Fibroblast of lung (primary cell): ENCODE measurements around the gene CYP19A1. TPM values are rescaled to one million over a fixed set of nuclear protein-coding genes. Genes with fewer than 3 reads are reported as not detected.

Source experiments
- DNase-seq, 2 donors: peaks; one replicate each; pipeline versions ENCODE4 v3.0.0 to v3.0.0-alpha.2; 2010; ENCODE audit warnings: low read depth in 2 of 2
- H2AFZ ChIP-seq: 2 replicates; pipeline ENCODE4 v1.5.1; 2012; ENCODE audit warnings: low read length, control low read depth, inconsistent platforms
- H3K27ac ChIP-seq: 2 replicates; pipeline ENCODE4 v1.5.1; 2011; ENCODE audit warnings: low read length, control low read depth; ENCODE audit not compliant: insufficient read depth
- H3K27me3 ChIP-seq: 2 replicates; pipeline ENCODE4 v1.5.1; 2011; ENCODE audit warnings: mild to moderate bottlenecking, low read length; ENCODE audit not compliant: control insufficient read depth, insufficient read depth
- H3K36me3 ChIP-seq: 2 replicates; pipeline ENCODE4 v1.5.1; 2011; ENCODE audit warnings: low read length; ENCODE audit not compliant: control insufficient read depth, insufficient read depth
- H3K4me1 ChIP-seq: 2 replicates; pipeline ENCODE4 v1.5.1; 2011; ENCODE audit warnings: low read length; ENCODE audit not compliant: control insufficient read depth, insufficient read depth; ENCODE audit errors: extremely low read depth
- H3K4me2 ChIP-seq: 2 replicates; pipeline ENCODE4 v1.5.1; 2011; ENCODE audit warnings: low read length, control low read depth; ENCODE audit not compliant: insufficient read depth; ENCODE audit errors: extremely low read depth
- H3K4me3 ChIP-seq, 4 experiments: fragments of 200-600 bp in 1 of 4; sonication (generic) in 1 of 4; replicated peaks in 1 of 4; 2 replicates each; pipeline ENCODE4 v1.5.1; 2011 to 2016; ENCODE audit warnings: low read length in 4 of 4, low read depth in 3 of 4, mild to moderate bottlenecking in 3 of 4, control low read depth in 2 of 4, inconsistent platforms in 1 of 4, mixed read lengths in 1 of 4; ENCODE audit not compliant: insufficient read depth in 1 of 4; ENCODE audit errors: control extremely low read depth in 1 of 4
- H3K79me2 ChIP-seq: 2 replicates; pipeline ENCODE4 v1.5.1; 2012; ENCODE audit warnings: mild to moderate bottlenecking, low read length, inconsistent platforms; ENCODE audit not compliant: control insufficient read depth, insufficient read depth
- H3K9ac ChIP-seq: 2 replicates; pipeline ENCODE4 v1.5.1; 2011; ENCODE audit warnings: mild to moderate bottlenecking, low read length, control low read depth; ENCODE audit not compliant: insufficient read depth
- H3K9me3 ChIP-seq: 2 replicates; pipeline ENCODE4 v1.5.1; 2012; ENCODE audit warnings: low read depth, low read length; ENCODE audit not compliant: control insufficient read depth, insufficient read depth
- H4K20me1 ChIP-seq: 2 replicates; pipeline ENCODE4 v1.5.1; 2011; ENCODE audit warnings: low read length; ENCODE audit not compliant: control insufficient read depth, insufficient read depth; ENCODE audit errors: extremely low read depth
- CTCF ChIP-seq, 2 donors: IDR thresholded peaks in 1 of 2; conservative IDR thresholded peaks in 1 of 2; 1 replicate in 1 of 2; 2 replicates in 1 of 2; pipeline ENCODE4 v1.5.1; 2011 to 2012; ENCODE audit warnings: low read length in 2 of 2, control low read depth in 1 of 2, inconsistent platforms in 1 of 2, low read depth in 1 of 2, mild to moderate bottlenecking in 1 of 2
- EZH2 ChIP-seq: IDR thresholded peaks from 2 replicates; pipeline ENCODE4 v1.5.1; 2012; ENCODE audit warnings: low read length, control low read depth, mild to moderate bottlenecking; ENCODE audit errors: missing control alignments
- polyA plus RNA-seq, 2 donors: library from polyadenylated mRNA; depleted of rRNA in 1 of 2; stranded (reverse) in 1 of 2; unstranded in 1 of 2; fragments of >200 nt; gene quantifications; 2 replicates each; pipeline ENCODE4 v1.2.1, GENCODE V29; 2011 to 2012; ENCODE audit warnings: missing spikeins in 1 of 2
- total RNA-seq: library from RNA; depleted of rRNA; stranded (reverse); fragments of >200 nt; gene quantifications from 2 replicates; pipeline ENCODE4 v1.2.1, GENCODE V29; 2014

CYP19A1 gene
- total and polyA plus RNA-seq, 2 donors (not counting 1 experiment from before 2014, with no cell fraction given) = 0.16 to 2.3 TPM

GRCh38 chr15:51181221-51181620 lies 157.2 kb downstream of the CYP19A1 start:
- H2AFZ ChIP-seq = no peak overlapping the region
- TF ChIP-seq EZH2 = no peak
- TF ChIP-seq CTCF (conservative IDR thresholded peaks at IDR 0.05 in 1 of 2, IDR thresholded peaks at IDR 0.05 in 1 of 2; ENCODE audit: low read depth in 1 of 2, low read length in 2 of 2) = no peak
- no peak overlapping the region for H3K27ac ChIP-seq
- H3K4me3 ChIP-seq = no peak overlapping the region
- no peak for DNase-seq
- H3K4me2 ChIP-seq = no peak overlapping the region
- H3K9ac ChIP-seq = no peak overlapping the region
- H3K27me3 ChIP-seq = peaks cover 17% of the 10 kb centered on the region
- H3K36me3 ChIP-seq = no peaks in the 10 kb centered on the region
- H3K4me1 ChIP-seq = no peaks in the 10 kb centered on the region
- H3K79me2 ChIP-seq = no peaks in the 10 kb centered on the region
- H4K20me1 ChIP-seq = no peaks in the 10 kb centered on the region
- no peaks in the 10 kb centered on the region for H3K9me3 ChIP-seq

- H3K36me3 ChIP-seq = no peaks in the 10 kb centered on the region
- no peak overlapping the region for H3K4me2 ChIP-seq
- no peaks in the 10 kb centered on the region for H3K79me2 ChIP-seq
- H3K27ac ChIP-seq = no peak overlapping the region
- H3K4me3 ChIP-seq = no peak overlapping the region
- H2AFZ ChIP-seq = no peak overlapping the region
- no peak for TF ChIP-seq CTCF (conservative IDR thresholded peaks at IDR 0.05 in 1 of 2, IDR thresholded peaks at IDR 0.05 in 1 of 2; ENCODE audit: low read depth in 1 of 2, low read length in 2 of 2)
- no peak for TF ChIP-seq EZH2
- H3K27me3 ChIP-seq = peaks cover 13% of the 10 kb centered on the region
- H4K20me1 ChIP-seq = no peaks in the 10 kb centered on the region
- no peaks in the 10 kb centered on the region for H3K4me1 ChIP-seq
- H3K9ac ChIP-seq = no peak overlapping the region
- no peak for DNase-seq
- H3K9me3 ChIP-seq = no peaks in the 10 kb centered on the region
These were observed 157.9 kb downstream of the CYP19A1 start for GRCh38 chr15:51180534-51180933.

- Histone ChIP-seq H3K27me3 (peaks cover 11% of the 10 kb centered on the region), H3K9me3 (no peaks in the 10 kb centered on the region), H3K4me3 (no peak overlapping the region), H3K27ac (no peak overlapping the region), H4K20me1 (no peaks in the 10 kb centered on the region), H3K9ac (no peak overlapping the region), H3K4me1 (no peaks in the 10 kb centered on the region), H2AFZ (no peak overlapping the region), H3K4me2 (no peak overlapping the region), H3K79me2 (no peaks in the 10 kb centered on the region), H3K36me3 (no peaks in the 10 kb centered on the region)
- no peak for TF ChIP-seq EZH2
- TF ChIP-seq CTCF (conservative IDR thresholded peaks at IDR 0.05 in 1 of 2, IDR thresholded peaks at IDR 0.05 in 1 of 2; ENCODE audit: low read depth in 1 of 2, low read length in 2 of 2) = no peak
- DNase-seq = no peak
These were observed 158.4 kb downstream of the CYP19A1 start for GRCh38 chr15:51180011-51180410.
